Vagina (tissue), 2 donors: Measurements from ENCODE around the gene TTLL12.

Experiments
- CTCF ChIP-seq, 3 experiments: fragments of 450-650 bp in 2 of 3; fragments of 200-600 bp in 1 of 3; sonication (generic) in 1 of 3; IDR thresholded peaks; one replicate each; pipeline ENCODE4 v1.5.1; 2017 to 2019; ENCODE audit warnings: antibody characterized with exemption in 3 of 3, mild to moderate bottlenecking in 2 of 3, moderate library complexity in 2 of 3
- POLR2A ChIP-seq, 2 donors: fragments of 450-650 bp; IDR thresholded peaks; one replicate each; pipeline ENCODE4 v1.6.1; 2017; ENCODE audit warnings: antibody characterized with exemption in 2 of 2, mild to moderate bottlenecking in 2 of 2, moderate library complexity in 2 of 2
- POLR2AphosphoS5 ChIP-seq, 2 donors: sonication (generic); formaldehyde crosslinking; IDR thresholded peaks; one replicate each; pipeline ENCODE4 v1.9.0; 2017; ENCODE audit warnings: antibody characterized with exemption in 2 of 2, mild to moderate bottlenecking in 2 of 2, low read depth in 1 of 2; ENCODE audit not compliant: insufficient read depth in 1 of 2

- TF ChIP-seq POLR2A (IDR thresholded peaks at IDR 0.05): no peak
- no peak for TF ChIP-seq POLR2AphosphoS5 (IDR thresholded peaks at IDR 0.05; ENCODE audit: insufficient read depth in 1 of 2, low read depth in 1 of 2)
- no peak for TF ChIP-seq CTCF (IDR thresholded peaks at IDR 0.05)
These were observed 38.4 kb downstream of the TTLL12 start for GRCh38 chr22:43148581-43148980.
